Keratinocyte (primary cell): Measurements from ENCODE around the gene FIZ1. TPM values are rescaled to one million over a fixed set of nuclear protein-coding genes. Genes with fewer than 3 reads are reported as not detected.

Source experiments
- DNase-seq: peaks from one replicate; pipeline ENCODE4 v3.0.0-alpha.2; 2011; ENCODE audit warnings: low read depth, missing footprints, low spot score
- FAIRE-seq: peaks from 2 replicates; lab custom pipeline; 2011; peaks lifted over from hg19 to GRCh38; lab: Jason Lieb, UNC
- H2AFZ ChIP-seq: 2 replicates; pipeline ENCODE4 v1.6.0; 2012; ENCODE audit warnings: low read length, control low read depth, inconsistent platforms; ENCODE audit not compliant: control insufficient read depth
- H3K27ac ChIP-seq: 2 replicates; pipeline ENCODE4 v1.5.1; 2011; ENCODE audit warnings: low read length; ENCODE audit not compliant: control insufficient read depth, insufficient read depth
- H3K27me3 ChIP-seq: 3 replicates; pipeline ENCODE4 v1.6.0; 2011; ENCODE audit warnings: low read length; ENCODE audit not compliant: control insufficient read depth, insufficient read depth; ENCODE audit errors: extremely low read depth
- H3K36me3 ChIP-seq, 2 experiments: 2 replicates in 1 of 2; 3 replicates in 1 of 2; pipeline ENCODE4 v1.5.1; 2011; ENCODE audit warnings: low read length in 2 of 2, mild to moderate bottlenecking in 1 of 2; ENCODE audit not compliant: control insufficient read depth in 2 of 2, insufficient read depth in 2 of 2; ENCODE audit errors: extremely low read depth in 1 of 2
- H3K4me1 ChIP-seq: 3 replicates; pipeline ENCODE4 v1.5.1; 2011; ENCODE audit warnings: low read length; ENCODE audit not compliant: control insufficient read depth, insufficient read depth; ENCODE audit errors: extremely low read depth
- H3K4me2 ChIP-seq: 3 replicates; pipeline ENCODE4 v1.6.0; 2011; ENCODE audit warnings: low read depth, low read length; ENCODE audit not compliant: control insufficient read depth, insufficient read depth; ENCODE audit errors: extremely low read depth
- H3K4me3 ChIP-seq, 3 experiments: fragments of 200-600 bp in 1 of 3; sonication (generic) in 1 of 3; 2 replicates in 2 of 3; 3 replicates in 1 of 3; pipeline ENCODE4 v1.5.1; 2011 to 2016; ENCODE audit warnings: low read length in 3 of 3, mild to moderate bottlenecking in 3 of 3, control low read depth in 2 of 3, inconsistent platforms in 1 of 3, low read depth in 1 of 3, mixed read lengths in 1 of 3, mixed run types in 1 of 3, moderate library complexity in 1 of 3; ENCODE audit not compliant: control insufficient read depth in 2 of 3, insufficient read depth in 2 of 3; ENCODE audit errors: extremely low read depth in 1 of 3
- H3K79me2 ChIP-seq: 2 replicates; pipeline ENCODE4 v1.6.0; 2012; ENCODE audit warnings: low read length; ENCODE audit not compliant: control insufficient read depth, insufficient read depth
- H3K9ac ChIP-seq: 3 replicates; pipeline ENCODE4 v1.6.0; 2011; ENCODE audit warnings: low read length; ENCODE audit not compliant: control insufficient read depth, insufficient read depth; ENCODE audit errors: extremely low read depth
- H3K9me1 ChIP-seq: 3 replicates; pipeline ENCODE4 v1.6.0; 2011; ENCODE audit warnings: low read length; ENCODE audit not compliant: control insufficient read depth, insufficient read depth; ENCODE audit errors: extremely low read depth
- H3K9me3 ChIP-seq: 2 replicates; pipeline ENCODE4 v1.5.1; 2012; ENCODE audit warnings: low read depth, low read length; ENCODE audit not compliant: control insufficient read depth
- H4K20me1 ChIP-seq: 3 replicates; pipeline ENCODE4 v1.6.0; 2011; ENCODE audit warnings: low read length; ENCODE audit not compliant: control insufficient read depth, insufficient read depth; ENCODE audit errors: extremely low read depth
- CTCF ChIP-seq, 3 experiments: IDR thresholded peaks in 1 of 3; conservative IDR thresholded peaks in 1 of 3; optimal IDR thresholded peaks in 1 of 3; 2 replicates in 2 of 3; 3 replicates in 1 of 3; pipeline versions ENCODE3 to v1.5.1; 2011; ENCODE audit warnings: low read length in 3 of 3, mild to moderate bottlenecking in 3 of 3, moderate library complexity in 2 of 3, control low read depth in 1 of 3, inconsistent platforms in 1 of 3; ENCODE audit not compliant: insufficient read depth in 2 of 3; ENCODE audit errors: extremely low read depth in 1 of 3
- EZH2 ChIP-seq: IDR thresholded peaks from one replicate; pipeline ENCODE4 v1.6.1; 2012; ENCODE audit warnings: inconsistent platforms, mild to moderate bottlenecking, low read length, moderate library complexity
- dilution Hi-C: fragments of 300-500 bp; cut with MboI; formaldehyde crosslinking; loops from one replicate; pipeline ENCODE4 v1.7.0; 2020; ENCODE audit warnings: low sequenced_read_pairs; ENCODE audit not compliant: extremely low pct_ligation_motif_present
- polyA plus RNA-seq, 5 experiments: library from polyadenylated mRNA; depleted of rRNA in 3 of 5; stranded (reverse) in 3 of 5; stranded (forward) in 1 of 5; unstranded in 1 of 5; fragments of >200 nt; gene quantifications; 1 replicate in 1 of 5; 2 replicates in 3 of 5; 3 replicates in 1 of 5; pipeline versions ENCODE4 v1.2.1 to v1.2.3, GENCODE V29; 2011 to 2012; ENCODE audit warnings: missing spikeins in 2 of 5, low read depth in 1 of 5, low replicate concordance in 1 of 5

The FIZ1 gene
- polyA plus RNA-seq, 1 donor (not counting 4 experiments of a cell fraction or from before 2014, with no cell fraction given): 2.7 TPM

GRCh38 chr19:55624109-55625003 lies 25.0 kb upstream of the FIZ1 start, which contains the start of gene ZNF784:
TSS of gene ZNF784 (minus strand) at chr19:55624566. CDS start at chr19:55624561, 5 bp downstream.
- Histone ChIP-seq H3K79me2 (no peaks in the 10 kb centered on the region), H3K4me2 (peak within 1 kb of the TSS; percentile 96), H4K20me1 (peaks cover 3% of the 10 kb centered on the region), H3K9me3 (no peaks in the 10 kb centered on the region), H2AFZ (peak within 1 kb of the TSS; percentile 98), H3K27me3 (no peaks in the 10 kb centered on the region), H3K27ac (peak within 1 kb of the TSS; percentile 75), H3K9ac (peak within 1 kb of the TSS; percentile 72), H3K9me1 (no peaks in the 10 kb centered on the region), H3K4me1 (peaks cover 13% of the 10 kb centered on the region), H3K4me3 (peak within 1 kb of the TSS; percentile 62 to 80 (median 65)), H3K36me3 (peaks cover 0 to 2% of the 10 kb centered on the region in 2 experiments)
- FAIRE-seq (no peak), DNase-seq (peak; percentile 81)
- TF ChIP-seq EZH2 (no peak), CTCF (optimal IDR thresholded peaks at IDR 0.05 in 1 of 3, IDR thresholded peaks at IDR 0.05 in 1 of 3, conservative IDR thresholded peaks at IDR 0.05 in 1 of 3; ENCODE audit: extremely low read depth in 1 of 3, insufficient read depth in 2 of 3, low read length in 3 of 3) (no peak)
- dilution Hi-C loops: no loop called here

GRCh38 chr19:55623561-55623960 lies 24.2 kb upstream of the FIZ1 start:
- Histone ChIP-seq H3K27ac (no peak overlapping the region), H3K4me1 (peaks cover 13% of the 10 kb centered on the region), H3K9me1 (no peaks in the 10 kb centered on the region), H3K9ac (no peak overlapping the region), H3K9me3 (no peaks in the 10 kb centered on the region), H3K36me3 (peaks cover 0 to 2% of the 10 kb centered on the region in 2 experiments), H3K4me3 (peak overlapping the region in 2 of 3 experiments; percentile 42 to 51), H2AFZ (no peak overlapping the region), H3K79me2 (no peaks in the 10 kb centered on the region), H3K27me3 (no peaks in the 10 kb centered on the region), H3K4me2 (peak overlapping the region; percentile 76), H4K20me1 (peaks cover 3% of the 10 kb centered on the region)
- TF ChIP-seq CTCF (optimal IDR thresholded peaks at IDR 0.05 in 1 of 3, IDR thresholded peaks at IDR 0.05 in 1 of 3, conservative IDR thresholded peaks at IDR 0.05 in 1 of 3; ENCODE audit: extremely low read depth in 1 of 3, insufficient read depth in 2 of 3, low read length in 3 of 3): no peak
- no peak for TF ChIP-seq EZH2
- dilution Hi-C loops: no loop called here
- no peak for FAIRE-seq
- DNase-seq: no peak
